A549 (cell line): ENCODE results near the gene ARMC7.

Experiments
- JUN ChIP-seq, 2 experiments: fragments of >200 bp; sonication (Bioruptor Twin); formaldehyde crosslinking; IDR thresholded peaks; 2 replicates in 1 of 2; 3 replicates in 1 of 2; pipeline ENCODE4 v1.6.1; 2016 to 2017
- MAFK ChIP-seq: fragments of 450-650 bp; IDR thresholded peaks from 2 replicates; pipeline ENCODE4 v1.6.1; 2014; ENCODE audit not compliant: partially characterized antibody
- POLR2A ChIP-seq: IDR thresholded peaks from 2 replicates; pipeline ENCODE4 v1.6.1; 2012; ENCODE audit warnings: mild to moderate bottlenecking, low read length
- POLR2AphosphoS2 ChIP-seq: conservative IDR thresholded peaks from 2 replicates; pipeline ENCODE4 v1.6.1; 2012; ENCODE audit warnings: low read length, improper control_type of control experiment, inconsistent platforms
- RFX5 ChIP-seq: fragments of 450-650 bp; IDR thresholded peaks from 2 replicates; pipeline ENCODE4 v1.7.1; 2014; ENCODE audit warnings: antibody characterized with exemption, mild to moderate bottlenecking, moderate library complexity
- TF ChIP-seq, protein P1 (sequence below): fragments of >200 bp; sonication (Bioruptor Twin); formaldehyde crosslinking; IDR thresholded peaks from 3 replicates; pipeline ENCODE4 v1.5.1; 2016

GRCh38 chr17:75174996-75175395 is 65.2 kb downstream of the ARMC7 start:
- no peak for TF ChIP-seq JUN (IDR thresholded peaks at IDR 0.05)
- no peak for TF ChIP-seq MAFK
- TF ChIP-seq RFX5, result no peak
- TF ChIP-seq, protein P1, sequence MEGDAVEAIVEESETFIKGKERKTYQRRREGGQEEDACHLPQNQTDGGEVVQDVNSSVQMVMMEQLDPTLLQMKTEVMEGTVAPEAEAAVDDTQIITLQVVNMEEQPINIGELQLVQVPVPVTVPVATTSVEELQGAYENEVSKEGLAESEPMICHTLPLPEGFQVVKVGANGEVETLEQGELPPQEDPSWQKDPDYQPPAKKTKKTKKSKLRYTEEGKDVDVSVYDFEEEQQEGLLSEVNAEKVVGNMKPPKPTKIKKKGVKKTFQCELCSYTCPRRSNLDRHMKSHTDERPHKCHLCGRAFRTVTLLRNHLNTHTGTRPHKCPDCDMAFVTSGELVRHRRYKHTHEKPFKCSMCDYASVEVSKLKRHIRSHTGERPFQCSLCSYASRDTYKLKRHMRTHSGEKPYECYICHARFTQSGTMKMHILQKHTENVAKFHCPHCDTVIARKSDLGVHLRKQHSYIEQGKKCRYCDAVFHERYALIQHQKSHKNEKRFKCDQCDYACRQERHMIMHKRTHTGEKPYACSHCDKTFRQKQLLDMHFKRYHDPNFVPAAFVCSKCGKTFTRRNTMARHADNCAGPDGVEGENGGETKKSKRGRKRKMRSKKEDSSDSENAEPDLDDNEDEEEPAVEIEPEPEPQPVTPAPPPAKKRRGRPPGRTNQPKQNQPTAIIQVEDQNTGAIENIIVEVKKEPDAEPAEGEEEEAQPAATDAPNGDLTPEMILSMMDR, result no peak
- no peak for TF ChIP-seq POLR2AphosphoS2
- TF ChIP-seq POLR2A, result no peak
